HG03280 (cell line): ENCODE data around the gene PFN1.
A peak's percentile ranks its signal among the peaks of the same experiment; 100 is the strongest.

Experiments
- ATAC-seq: cut with Tn5 transposase; IDR thresholded peaks from one replicate; pipeline ENCODE4 v1.9.1; 2021; ENCODE audit warnings: mild to moderate bottlenecking, moderate library complexity; ENCODE audit not compliant: unreplicated experiment

Gene PFN1

GRCh38 chr17:4945944-4946280 is 2.4 kb downstream of the PFN1 start:
- no peak for ATAC-seq

GRCh38 chr17:4945176-4945943 is 3.0 kb downstream of the PFN1 start:
- ATAC-seq = peak; percentile 23

GRCh38 chr17:4944554-4945175 is 3.7 kb downstream of the PFN1 start:
- ATAC-seq = no peak

GRCh38 chr17:4944163-4944553 is 4.2 kb downstream of the PFN1 start:
- ATAC-seq = no peak

GRCh38 chr17:4942760-4943508 is 5.4 kb downstream of the PFN1 start:
- ATAC-seq = no peak

GRCh38 chr17:4941319-4941610 is 7.1 kb downstream of the PFN1 start:
- ATAC-seq = no peak

- no peak for ATAC-seq
Observed at GRCh38 chr17:4940555-4941318, 7.6 kb downstream of the PFN1 start.

- ATAC-seq = peak; percentile 80
Observed at GRCh38 chr17:4939796-4940554, 8.4 kb downstream of the PFN1 start, which contains the start of the genes RNF167 and SLC25A11. TSS of gene RNF167 (plus strand) at chr17:4940268. CDS start at chr17:4940910, 642 bp downstream. TSS of gene SLC25A11 (minus strand) at chr17:4940046. CDS start at chr17:4939910, 136 bp downstream.

GRCh38 chr17:4939546-4939795 is 8.9 kb downstream of the PFN1 start:
- ATAC-seq = peak; percentile 16

- no peak for ATAC-seq
Observed at GRCh38 chr17:4938688-4939545, 9.4 kb downstream of the PFN1 start.

- ATAC-seq = no peak
Observed at GRCh38 chr17:4938069-4938491, 10.2 kb downstream of the PFN1 start.

- ATAC-seq = no peak
Observed at GRCh38 chr17:4937553-4937952, 10.8 kb downstream of the PFN1 start.

GRCh38 chr17:4936436-4936835 is 11.9 kb downstream of the PFN1 start:
- no peak for ATAC-seq

- ATAC-seq = no peak
Observed at GRCh38 chr17:4935650-4936049, 12.7 kb downstream of the PFN1 start.

- no peak for ATAC-seq
Observed at GRCh38 chr17:4934173-4934979, 14.0 kb downstream of the PFN1 start.

- ATAC-seq = no peak
Observed at GRCh38 chr17:4933646-4934045, 14.7 kb downstream of the PFN1 start.

- ATAC-seq = no peak
Observed at GRCh38 chr17:4932756-4933155, 15.6 kb downstream of the PFN1 start.

- ATAC-seq = no peak
Observed at GRCh38 chr17:4931963-4932362, 16.4 kb downstream of the PFN1 start, which contains the start of gene GP1BA. TSS of gene GP1BA (plus strand) at chr17:4932277. CDS start at chr17:4932605, 328 bp downstream.

- ATAC-seq = no peak
Observed at GRCh38 chr17:4928881-4929280, 19.4 kb downstream of the PFN1 start.
